Ishikawa (cell line): ENCODE results near the gene CCDC88C.

Source experiments
- CEBPB ChIP-seq: IDR thresholded peaks from 2 replicates; pipeline ENCODE4 v1.6.1; 2012
- CREB1 ChIP-seq: IDR thresholded peaks from 2 replicates; pipeline ENCODE4 v1.6.1; 2012; ENCODE audit warnings: low read depth
- EGR1 ChIP-seq: IDR thresholded peaks from 2 replicates; pipeline ENCODE4 v1.6.1; 2012
- EP300 ChIP-seq: IDR thresholded peaks from 2 replicates; pipeline ENCODE4 v1.6.1; 2012; ENCODE audit warnings: borderline replicate concordance
- FOXM1 ChIP-seq: IDR thresholded peaks from 2 replicates; pipeline ENCODE4 v1.6.1; 2012; ENCODE audit warnings: low read depth, borderline replicate concordance
- NFIC ChIP-seq: IDR thresholded peaks from 2 replicates; pipeline ENCODE4 v1.6.1; 2012
- RAD21 ChIP-seq: IDR thresholded peaks from 2 replicates; pipeline ENCODE4 v1.6.1; 2012; ENCODE audit warnings: low read depth
- REST ChIP-seq: IDR thresholded peaks from 2 replicates; pipeline ENCODE4 v1.6.1; 2012; ENCODE audit warnings: low read depth, mild to moderate bottlenecking
- TAF1 ChIP-seq: IDR thresholded peaks from 2 replicates; pipeline ENCODE4 v1.6.1; 2012; ENCODE audit warnings: low read depth, mild to moderate bottlenecking
- TCF12 ChIP-seq: IDR thresholded peaks from 2 replicates; pipeline ENCODE4 v1.6.1; 2012; ENCODE audit warnings: low read depth
- TEAD4 ChIP-seq: IDR thresholded peaks from 2 replicates; pipeline ENCODE4 v1.6.1; 2012
- YY1 ChIP-seq: IDR thresholded peaks from 2 replicates; pipeline ENCODE4 v1.6.1; 2012; ENCODE audit warnings: low read depth
- ZBTB7A ChIP-seq: IDR thresholded peaks from 2 replicates; pipeline ENCODE4 v1.6.1; 2012; ENCODE audit warnings: low read depth
- TF ChIP-seq, protein P1 (sequence below): IDR thresholded peaks from 2 replicates; pipeline ENCODE4 v1.6.1; 2012
- TF ChIP-seq, protein P2 (sequence below): IDR thresholded peaks from 2 replicates; pipeline ENCODE4 v1.6.1; 2012

The CCDC88C gene

DNA sequence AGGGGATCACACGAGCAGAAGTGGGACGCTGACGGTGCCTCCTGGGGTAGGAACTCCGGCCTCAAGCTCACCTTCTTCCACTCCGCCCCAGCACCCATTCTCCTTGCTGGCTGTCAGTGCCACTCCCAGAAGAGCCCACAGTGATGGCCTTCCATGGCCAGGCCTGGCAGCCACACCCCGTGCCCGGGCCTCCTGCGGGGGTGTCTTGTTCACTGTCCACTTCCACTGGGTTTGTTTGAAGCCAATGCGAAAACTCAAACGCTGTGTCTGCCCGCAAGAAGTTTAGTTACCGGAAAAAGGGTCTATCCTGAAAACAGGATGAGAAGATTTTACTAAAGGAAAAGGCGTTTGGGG is 38.1 kb downstream of the CCDC88C start:
- TF ChIP-seq CEBPB (no peak), TAF1 (no peak), EGR1 (no peak), ZBTB7A (no peak), TEAD4 (no peak)
- TF ChIP-seq, protein P1, sequence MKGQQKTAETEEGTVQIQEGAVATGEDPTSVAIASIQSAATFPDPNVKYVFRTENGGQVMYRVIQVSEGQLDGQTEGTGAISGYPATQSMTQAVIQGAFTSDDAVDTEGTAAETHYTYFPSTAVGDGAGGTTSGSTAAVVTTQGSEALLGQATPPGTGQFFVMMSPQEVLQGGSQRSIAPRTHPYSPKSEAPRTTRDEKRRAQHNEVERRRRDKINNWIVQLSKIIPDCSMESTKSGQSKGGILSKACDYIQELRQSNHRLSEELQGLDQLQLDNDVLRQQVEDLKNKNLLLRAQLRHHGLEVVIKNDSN, result no peak

DNA sequence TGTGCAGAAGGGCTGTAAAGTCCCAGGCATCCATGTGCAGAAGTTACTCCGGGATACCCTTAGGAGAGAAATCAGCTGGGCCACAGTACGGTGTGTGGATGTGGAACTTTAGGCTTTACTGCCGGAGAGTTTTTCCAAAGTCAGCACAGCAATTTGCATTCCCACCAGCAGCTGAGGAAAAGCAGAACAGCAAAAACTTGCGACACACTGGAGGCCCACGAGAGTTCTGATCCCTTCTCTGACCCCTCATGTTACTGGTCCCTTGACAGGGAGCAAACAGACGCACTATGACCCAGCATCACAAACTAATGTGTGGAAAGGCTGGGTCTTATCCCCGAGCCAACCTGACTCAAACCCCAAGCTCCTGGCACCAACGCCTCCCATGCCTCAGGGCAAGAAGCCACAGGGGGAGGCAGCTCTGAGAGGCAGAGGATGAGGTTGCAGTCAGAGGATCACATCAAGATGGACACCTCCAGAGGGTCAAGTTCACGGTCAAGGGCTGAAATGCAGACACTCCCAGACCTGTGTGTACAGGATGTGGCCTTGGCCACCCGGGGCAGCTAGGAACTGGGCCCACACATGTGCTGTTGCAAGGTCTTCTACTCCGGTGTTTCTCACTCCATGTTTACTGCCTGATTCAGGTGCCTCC is 38.6 kb downstream of the CCDC88C start:
- TF ChIP-seq, protein P2, sequence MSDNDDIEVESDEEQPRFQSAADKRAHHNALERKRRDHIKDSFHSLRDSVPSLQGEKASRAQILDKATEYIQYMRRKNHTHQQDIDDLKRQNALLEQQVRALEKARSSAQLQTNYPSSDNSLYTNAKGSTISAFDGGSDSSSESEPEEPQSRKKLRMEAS, result no peak
- TF ChIP-seq TCF12 (no peak), RAD21 (no peak), ZBTB7A (no peak), EP300 (no peak), NFIC (no peak), TEAD4 (no peak), CEBPB (no peak), CREB1 (no peak), YY1 (no peak), REST (no peak)
- TF ChIP-seq, protein P1, result no peak

DNA sequence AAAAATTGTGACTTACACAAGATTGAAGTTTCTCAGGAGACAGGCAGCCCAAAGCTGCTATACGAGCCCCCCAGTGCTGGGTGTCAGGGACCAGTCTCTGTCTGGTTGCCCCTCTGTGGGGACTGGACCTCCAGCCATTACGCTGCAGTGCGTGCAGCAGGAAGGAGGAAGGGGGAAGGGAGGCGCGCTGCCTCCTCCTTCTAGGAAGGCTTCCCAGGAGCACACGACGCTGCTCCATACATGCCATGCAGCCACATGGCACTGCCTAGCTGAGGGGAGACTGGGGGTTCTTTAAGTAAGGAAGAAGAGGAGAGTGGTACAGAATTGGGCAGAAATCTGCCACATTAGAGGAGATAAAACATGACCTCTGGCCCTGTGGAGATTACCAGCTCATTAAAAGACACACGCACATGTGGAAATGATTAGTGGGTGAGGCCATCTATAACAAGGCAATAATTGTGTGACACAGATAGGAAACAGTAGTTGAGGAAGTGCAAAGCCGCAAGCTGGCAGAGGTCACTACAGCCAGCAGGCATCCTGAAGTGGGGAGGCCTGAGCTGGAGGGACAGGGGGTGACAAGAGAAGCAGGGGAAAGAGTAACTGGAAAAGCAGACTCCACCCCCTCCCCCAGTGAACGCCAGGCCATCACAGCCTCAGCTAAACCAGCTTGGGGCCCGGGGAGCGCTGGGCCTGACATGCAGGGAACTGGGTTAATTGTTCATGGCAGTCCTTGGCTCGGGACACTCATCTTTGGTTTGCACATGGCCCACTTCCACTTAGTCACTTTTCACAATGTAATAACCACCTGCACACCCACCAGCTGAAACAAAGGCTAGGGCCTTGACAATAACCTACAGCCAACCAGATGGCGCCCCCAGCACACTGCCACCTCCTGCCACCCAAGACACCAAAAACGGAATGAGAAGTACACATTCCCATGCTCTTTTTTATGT is 39.6 kb downstream of the CCDC88C start:
- TF ChIP-seq CREB1, result no peak
- TF ChIP-seq ZBTB7A, result no peak
- no peak for TF ChIP-seq REST
- TF ChIP-seq, protein P2, result no peak
- no peak for TF ChIP-seq EGR1
- no peak for TF ChIP-seq RAD21
- TF ChIP-seq EP300, result no peak
- no peak for TF ChIP-seq NFIC
- no peak for TF ChIP-seq TAF1
- TF ChIP-seq CEBPB, result no peak
- no peak for TF ChIP-seq TCF12
- no peak for TF ChIP-seq YY1
- no peak for TF ChIP-seq FOXM1
- TF ChIP-seq, protein P1, result no peak
- TF ChIP-seq TEAD4, result no peak

GRCh38 chr14:91376547-91377477 is 40.8 kb downstream of the CCDC88C start:
- no peak for TF ChIP-seq TAF1
- TF ChIP-seq ZBTB7A, result no peak
- TF ChIP-seq CREB1, result no peak
- TF ChIP-seq, protein P1, result no peak
- TF ChIP-seq TCF12, result no peak
- TF ChIP-seq CEBPB, result no peak
- TF ChIP-seq YY1, result no peak
- no peak for TF ChIP-seq TEAD4
- TF ChIP-seq, protein P2, result no peak
- TF ChIP-seq EP300, result no peak
- no peak for TF ChIP-seq EGR1
- TF ChIP-seq FOXM1, result no peak
- no peak for TF ChIP-seq NFIC
- no peak for TF ChIP-seq REST
- no peak for TF ChIP-seq RAD21
